Kasumi-1 (cell line): ENCODE results near the gene LRRC52.

Source experiments
- DNase-seq, 2 experiments: peaks; one replicate each; lab custom pipeline; 2025; lab: John Stamatoyannopoulos, UW

Gene LRRC52

DNA sequence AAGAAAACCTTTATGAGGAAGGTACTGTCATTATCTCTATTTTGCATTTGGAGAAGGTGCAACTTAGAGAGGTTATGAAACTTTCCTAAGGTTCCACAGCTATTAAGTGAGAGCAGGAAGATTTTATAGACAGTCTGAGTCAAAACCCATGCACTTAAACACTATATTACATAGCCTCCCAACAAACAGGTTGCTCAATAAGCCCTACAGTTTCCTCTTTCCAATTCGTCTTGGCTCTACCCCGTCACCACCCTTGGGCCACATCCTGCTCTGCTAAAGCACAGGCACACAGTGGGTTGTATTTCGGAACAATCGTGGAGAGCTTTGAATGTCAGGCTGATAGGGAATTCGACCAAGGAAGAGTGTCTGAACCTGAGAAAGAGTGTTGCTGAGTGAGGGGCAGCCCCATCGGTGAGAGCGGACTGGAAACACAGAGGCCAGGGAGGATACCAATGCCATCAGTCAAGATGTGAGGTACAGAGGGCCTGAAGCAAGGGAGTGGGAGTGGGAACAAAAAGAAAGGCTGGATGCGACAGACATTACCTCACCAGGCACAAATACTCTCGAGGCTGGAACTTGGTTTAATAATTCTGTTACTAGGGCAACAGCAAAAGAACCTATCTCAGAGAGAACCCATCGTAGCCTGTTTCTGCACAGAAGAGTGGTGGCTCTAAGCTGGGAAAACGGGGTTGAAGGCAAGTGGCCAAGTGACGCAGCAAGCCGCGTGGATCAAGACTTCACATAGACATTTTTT lies 6.3 kb upstream of the LRRC52 start:
- DNase-seq: no peak

DNA sequence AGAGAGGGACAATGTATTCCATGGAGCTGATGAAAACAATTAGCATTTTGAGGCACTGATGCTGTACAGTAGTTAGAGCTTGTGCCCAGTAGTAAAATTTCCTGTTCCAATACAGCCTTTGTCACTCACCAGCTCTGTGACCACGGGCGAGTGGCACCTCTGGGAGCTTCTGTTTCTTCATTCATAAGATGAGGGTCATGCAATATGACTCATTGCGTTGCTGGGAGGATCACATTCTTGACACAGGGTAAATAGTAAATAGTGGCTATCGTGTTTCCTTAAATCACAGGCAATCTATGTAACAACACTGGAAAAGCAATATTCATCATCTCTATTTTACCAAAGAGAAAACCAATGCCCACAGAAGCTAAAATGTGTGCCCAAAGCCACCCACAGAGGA lies 4.5 kb upstream of the LRRC52 start:
- DNase-seq: no peak

DNA sequence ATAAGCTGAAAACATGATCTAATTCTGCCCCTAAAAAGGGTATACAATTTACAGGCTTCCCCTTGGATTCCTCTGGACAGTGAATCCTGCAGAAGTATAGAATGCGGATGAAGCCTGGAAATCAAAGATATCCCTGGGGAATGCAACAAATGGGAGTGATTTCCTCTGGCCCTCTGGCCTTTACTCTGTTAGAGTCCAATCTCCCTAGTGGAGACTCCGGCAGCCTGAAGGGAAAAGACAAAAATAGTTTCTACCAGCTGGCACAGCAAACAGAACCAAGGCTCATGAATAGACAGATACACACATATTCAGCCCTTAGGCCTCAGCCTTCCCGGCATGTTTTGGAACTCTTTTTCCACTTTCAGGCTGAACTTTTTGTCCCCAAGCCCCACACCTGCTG lies 3.9 kb upstream of the LRRC52 start:
- DNase-seq: no peak

DNA sequence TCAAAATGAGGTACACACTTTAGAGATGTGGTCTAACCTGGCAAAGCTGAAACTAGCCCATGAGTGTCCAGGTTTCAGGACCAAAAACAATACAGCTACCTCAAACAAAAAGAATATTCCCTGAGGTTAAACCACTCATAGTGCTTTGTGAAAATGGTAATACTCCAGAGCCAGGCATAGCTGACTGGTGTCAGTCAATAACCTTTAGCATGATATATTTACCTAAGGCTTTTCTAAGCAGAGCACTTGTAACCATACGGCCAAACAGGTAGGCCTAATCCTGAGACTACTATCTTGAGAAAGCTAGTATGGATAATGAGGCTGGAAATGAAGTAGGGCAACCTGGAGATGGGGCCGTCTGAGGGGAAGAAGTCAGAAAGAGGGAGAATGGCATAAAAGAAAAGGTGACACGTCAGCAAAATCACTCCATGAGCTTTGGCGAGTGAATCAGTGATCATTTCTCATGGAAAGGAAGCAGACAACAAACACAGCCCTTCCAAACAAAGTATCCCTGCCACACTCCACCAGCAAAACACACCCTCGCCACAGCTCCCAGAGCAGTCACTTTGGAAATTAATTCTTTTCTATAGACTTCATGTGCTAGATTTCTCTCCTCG lies 1.7 kb upstream of the LRRC52 start:
- no peak for DNase-seq

- DNase-seq: no peak
Measured at GRCh38 chr1:165542647-165543046, 1.2 kb upstream of the LRRC52 start.

DNA sequence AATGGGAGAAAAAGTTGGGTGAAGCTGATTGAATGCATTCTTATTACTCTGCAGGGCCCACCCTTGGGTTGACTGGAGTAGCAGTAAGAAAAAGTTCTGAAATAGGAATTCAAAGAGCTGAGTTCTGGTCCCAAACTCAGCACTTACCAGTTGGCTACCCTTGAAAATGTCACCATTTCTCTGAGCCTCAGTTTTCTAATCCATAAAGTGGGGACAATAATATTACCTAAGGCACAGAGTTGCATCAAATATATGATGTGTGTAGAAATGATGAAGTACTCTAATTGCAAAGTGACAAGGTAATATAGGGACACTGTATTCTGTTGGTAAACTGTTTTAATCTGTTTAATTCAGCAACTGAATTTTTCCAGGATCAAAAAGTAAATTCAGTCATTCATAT lies 1.2 kb downstream of the LRRC52 start:
- DNase-seq: no peak

- no peak for DNase-seq
Measured at GRCh38 chr1:165545974-165546373, 2.2 kb downstream of the LRRC52 start.

- DNase-seq: no peak
Measured at GRCh38 chr1:165549973-165550372, 6.2 kb downstream of the LRRC52 start.

GRCh38 chr1:165551469-165551868 lies 7.7 kb downstream of the LRRC52 start:
- no peak for DNase-seq

GRCh38 chr1:165560883-165561656 lies 17.3 kb downstream of the LRRC52 start:
- no peak for DNase-seq

GRCh38 chr1:165562571-165562970 lies 18.8 kb downstream of the LRRC52 start:
- no peak for DNase-seq

- no peak for DNase-seq
Measured at GRCh38 chr1:165563551-165563950, 19.8 kb downstream of the LRRC52 start.

- DNase-seq: no peak
Measured at GRCh38 chr1:165564561-165564960, 20.8 kb downstream of the LRRC52 start.

- DNase-seq: no peak
Measured at GRCh38 chr1:165565751-165566490, 22.1 kb downstream of the LRRC52 start.

DNA sequence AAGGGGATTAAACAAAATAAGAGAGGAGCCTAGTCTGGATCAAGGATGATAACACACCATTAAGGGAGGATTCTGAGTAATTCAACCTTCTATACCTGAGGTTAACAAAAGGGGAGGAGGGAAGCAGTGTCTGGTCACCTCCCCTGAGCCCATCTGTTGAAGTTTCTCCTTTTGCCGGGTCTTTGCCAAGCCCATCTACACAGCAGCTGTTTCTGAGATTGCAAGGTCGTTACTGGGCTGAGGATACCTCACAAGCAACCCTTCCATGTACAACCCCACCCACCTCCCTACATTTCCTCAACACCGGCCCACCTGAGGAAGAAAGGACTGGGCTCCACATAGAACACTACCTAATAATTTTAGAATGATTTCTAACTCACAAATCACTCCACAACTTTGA lies 26.3 kb downstream of the LRRC52 start:
- no peak for DNase-seq

DNA sequence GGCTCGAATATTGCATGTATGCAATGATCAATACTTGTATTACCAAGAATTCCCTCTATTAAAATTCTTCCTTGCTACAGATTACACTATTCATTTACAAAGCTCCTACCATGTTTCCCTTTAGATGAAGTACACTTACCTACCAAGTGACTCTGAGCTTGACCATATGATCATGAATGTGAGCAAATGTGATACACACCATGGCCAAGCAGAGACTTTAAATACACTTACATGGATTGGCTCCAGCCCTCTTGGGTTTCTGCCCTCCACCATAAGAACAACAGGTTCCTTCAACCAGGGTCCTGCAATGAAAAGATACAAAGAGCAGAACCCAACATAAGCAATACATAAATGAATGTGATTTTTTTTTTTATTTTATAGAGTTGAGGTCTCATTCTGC lies 30.0 kb downstream of the LRRC52 start:
- DNase-seq: no peak

DNA sequence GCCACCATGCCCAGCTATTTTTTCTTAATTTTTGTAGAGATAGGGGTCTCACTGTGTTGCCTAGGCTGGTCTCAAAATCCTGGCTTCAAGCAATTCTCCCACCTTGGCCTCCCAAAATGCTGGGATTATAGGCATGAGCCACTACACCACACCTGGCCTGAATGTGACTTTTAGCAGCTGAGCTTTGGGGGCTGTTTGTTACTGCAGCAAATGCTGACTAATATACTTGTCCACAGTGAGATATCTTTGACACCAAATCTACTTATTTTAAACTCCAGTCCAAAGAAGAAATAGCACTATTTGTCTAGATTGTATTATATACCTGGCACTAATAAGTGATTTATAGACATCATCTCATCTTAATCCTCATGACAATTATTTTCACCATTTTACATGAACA lies 30.5 kb downstream of the LRRC52 start:
- no peak for DNase-seq

DNA sequence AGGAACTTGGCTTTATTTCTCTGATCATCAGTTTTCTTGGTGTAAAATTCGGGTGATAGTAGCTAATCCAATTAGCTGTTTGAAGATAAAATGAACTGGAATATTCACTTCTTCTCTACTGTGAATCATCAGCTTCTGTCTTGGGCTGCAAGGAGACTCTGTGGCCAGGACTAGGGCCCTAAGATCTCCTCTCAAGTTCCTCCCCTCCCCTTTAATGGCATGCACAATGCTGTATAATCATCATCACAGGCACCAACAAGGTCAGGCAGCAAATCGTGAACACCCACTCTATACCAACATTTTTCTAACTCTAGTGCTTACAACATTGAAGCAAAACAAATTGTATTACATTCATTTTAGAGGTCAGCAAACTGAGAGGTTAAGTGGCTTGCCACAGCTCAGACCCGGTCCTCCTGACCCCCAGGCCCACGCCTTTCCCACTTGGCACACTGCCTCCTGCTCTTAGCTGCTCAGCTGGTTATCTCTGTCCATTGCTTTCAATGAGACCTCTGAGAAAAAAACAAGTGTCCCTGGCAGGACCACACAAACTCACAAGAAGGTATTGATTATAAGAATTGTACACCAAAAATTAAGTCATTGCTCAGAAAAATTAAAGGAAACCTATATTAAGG lies 31.8 kb downstream of the LRRC52 start:
- no peak for DNase-seq

- DNase-seq: no peak
Measured at GRCh38 chr1:165576536-165576935, 32.7 kb downstream of the LRRC52 start.

- DNase-seq: no peak
Measured at GRCh38 chr1:165577707-165578106, 33.9 kb downstream of the LRRC52 start.

- DNase-seq: no peak
Measured at GRCh38 chr1:165580931-165581871, 37.4 kb downstream of the LRRC52 start.
